VCaP (cell line): Measurements from ENCODE around the gene TRIM41.
"Not testable (repeated sequence)": the region's sequence is repeated elsewhere in the genome, so short reads cannot be mapped to it uniquely, and the experiment has no call there.

Source experiments
- H3K27ac ChIP-seq: fragments of 450-650 bp; 2 replicates; pipeline ENCODE4 v1.5.1; 2017
- TF ChIP-seq, protein P1 (sequence below): fragments of 450-650 bp; conservative IDR thresholded peaks from 2 replicates; pipeline ENCODE4 v1.5.1; 2017; ENCODE audit warnings: mild to moderate bottlenecking, moderate library complexity

The TRIM41 gene

DNA sequence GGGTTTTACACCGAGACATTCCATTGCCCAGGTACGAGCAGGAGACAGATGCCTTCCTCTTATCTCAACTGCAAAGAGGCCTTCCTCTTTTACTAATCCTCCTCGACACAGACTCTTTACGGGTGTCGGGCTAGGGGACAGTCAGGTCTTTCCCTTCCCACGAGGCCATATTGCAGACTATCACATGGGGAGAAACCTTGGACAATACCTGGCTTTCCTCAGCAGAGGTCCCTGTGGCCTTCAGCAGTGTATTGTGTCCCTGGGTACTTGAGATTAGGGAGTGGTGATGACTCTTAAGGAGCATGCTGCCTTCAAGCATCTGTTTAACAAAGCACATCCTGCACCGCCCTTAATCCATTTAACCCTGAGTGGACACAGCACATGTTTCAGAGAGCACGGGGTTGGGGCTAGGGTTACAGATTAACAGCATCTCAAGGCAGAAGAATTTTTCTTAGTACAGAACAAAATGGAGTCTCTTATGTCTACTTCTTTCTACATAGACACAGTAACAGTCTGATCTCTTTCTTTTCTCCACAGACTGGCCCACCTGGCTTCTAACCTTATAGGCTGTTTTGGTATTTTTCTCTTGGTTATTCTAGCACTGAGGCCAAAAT, 44.3 kb downstream of the TRIM41 start:
- H3K27ac ChIP-seq = not testable (repeated sequence)

DNA sequence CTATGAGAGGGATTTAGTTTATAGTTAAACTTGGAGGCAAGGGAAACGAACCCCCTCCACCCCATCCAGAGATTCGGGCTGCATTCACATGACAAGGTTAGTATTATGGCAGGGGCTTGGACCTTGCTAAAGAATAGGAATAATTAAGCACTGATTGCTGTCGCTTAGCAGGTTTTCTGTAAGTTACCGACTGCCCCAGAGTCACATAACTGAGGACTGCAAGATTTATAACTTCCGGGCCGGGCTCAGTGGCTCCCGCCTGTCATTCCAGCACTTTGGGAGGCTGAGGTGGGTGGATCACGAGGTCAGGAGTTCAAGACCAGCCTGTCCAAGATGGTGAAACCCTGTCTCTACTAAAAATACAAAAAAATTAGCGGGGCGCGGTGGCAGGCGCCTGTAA, 44.8 kb downstream of the TRIM41 start:
- H3K27ac ChIP-seq = not testable (repeated sequence)

More for the DNA sequence above, 44.3 kb downstream of the TRIM41 start:
- TF ChIP-seq, protein P1, sequence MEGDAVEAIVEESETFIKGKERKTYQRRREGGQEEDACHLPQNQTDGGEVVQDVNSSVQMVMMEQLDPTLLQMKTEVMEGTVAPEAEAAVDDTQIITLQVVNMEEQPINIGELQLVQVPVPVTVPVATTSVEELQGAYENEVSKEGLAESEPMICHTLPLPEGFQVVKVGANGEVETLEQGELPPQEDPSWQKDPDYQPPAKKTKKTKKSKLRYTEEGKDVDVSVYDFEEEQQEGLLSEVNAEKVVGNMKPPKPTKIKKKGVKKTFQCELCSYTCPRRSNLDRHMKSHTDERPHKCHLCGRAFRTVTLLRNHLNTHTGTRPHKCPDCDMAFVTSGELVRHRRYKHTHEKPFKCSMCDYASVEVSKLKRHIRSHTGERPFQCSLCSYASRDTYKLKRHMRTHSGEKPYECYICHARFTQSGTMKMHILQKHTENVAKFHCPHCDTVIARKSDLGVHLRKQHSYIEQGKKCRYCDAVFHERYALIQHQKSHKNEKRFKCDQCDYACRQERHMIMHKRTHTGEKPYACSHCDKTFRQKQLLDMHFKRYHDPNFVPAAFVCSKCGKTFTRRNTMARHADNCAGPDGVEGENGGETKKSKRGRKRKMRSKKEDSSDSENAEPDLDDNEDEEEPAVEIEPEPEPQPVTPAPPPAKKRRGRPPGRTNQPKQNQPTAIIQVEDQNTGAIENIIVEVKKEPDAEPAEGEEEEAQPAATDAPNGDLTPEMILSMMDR = peak; percentile 3; the same call in 1 of the 2 replicates

DNA sequence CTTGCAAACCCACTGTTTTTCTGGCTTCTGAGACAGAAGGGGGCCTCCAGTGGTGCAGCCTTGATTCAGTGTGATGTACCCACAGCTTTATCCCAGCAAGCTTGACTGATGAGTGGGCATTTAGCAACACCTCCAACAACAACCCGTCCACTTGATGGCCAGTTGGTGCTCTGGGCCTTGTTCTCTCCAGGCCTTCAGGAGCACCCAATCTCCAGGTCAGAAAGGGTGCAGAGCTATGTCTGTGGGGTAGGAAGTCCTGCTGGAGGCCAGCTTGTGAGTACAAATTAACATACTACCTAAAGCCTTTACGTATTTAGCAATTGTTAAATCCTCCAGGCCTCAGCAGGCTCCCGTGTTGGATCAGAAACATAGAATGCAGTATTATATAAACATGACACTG, 48.0 kb downstream of the TRIM41 start:
- H3K27ac ChIP-seq = no peak overlapping the region
- TF ChIP-seq, protein P1 = no peak

DNA sequence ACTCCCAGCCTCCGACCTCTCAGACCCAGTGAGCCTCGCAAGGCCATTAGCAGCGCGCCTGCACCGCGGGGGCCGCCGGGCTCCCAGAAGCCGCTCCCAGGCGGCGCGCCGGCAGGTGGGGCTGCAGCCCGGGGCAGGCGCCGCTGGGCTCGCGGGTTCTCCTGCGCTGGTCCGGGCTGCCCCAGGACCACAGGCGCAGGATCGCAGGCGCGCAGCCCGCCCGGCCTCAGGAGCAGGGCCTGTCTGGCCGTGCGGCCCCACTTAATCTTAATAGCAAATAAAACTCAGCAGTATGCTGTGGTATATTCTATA, 50.3 kb downstream of the TRIM41 start:
- H3K27ac ChIP-seq = not testable (repeated sequence)

DNA sequence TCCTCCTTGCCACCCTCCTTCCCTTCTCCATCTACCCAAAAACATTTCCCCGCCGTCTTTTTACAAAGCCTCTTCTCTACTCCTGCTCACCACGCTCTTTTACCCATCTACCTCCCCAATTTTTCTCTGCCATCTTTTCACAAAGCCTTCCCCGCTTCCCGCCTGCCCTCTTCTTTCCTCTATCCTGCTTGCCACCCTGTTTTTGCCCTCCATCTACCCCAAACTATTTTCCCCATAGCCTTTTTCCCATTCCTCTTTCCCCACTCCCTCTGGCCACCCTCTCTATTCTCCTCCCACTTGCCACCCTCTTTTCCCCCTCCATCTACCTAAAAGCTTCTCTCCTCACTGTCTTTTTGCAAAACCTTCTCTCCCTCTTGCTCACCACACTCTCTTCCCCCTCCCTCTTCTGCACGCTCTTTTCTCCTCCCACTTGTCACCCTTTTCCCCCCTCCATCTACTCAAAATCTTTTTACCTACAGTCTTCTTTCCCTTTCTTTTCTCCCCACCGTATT, 57.2 kb downstream of the TRIM41 start:
- TF ChIP-seq, protein P1 = no peak
- no peak overlapping the region for H3K27ac ChIP-seq

DNA sequence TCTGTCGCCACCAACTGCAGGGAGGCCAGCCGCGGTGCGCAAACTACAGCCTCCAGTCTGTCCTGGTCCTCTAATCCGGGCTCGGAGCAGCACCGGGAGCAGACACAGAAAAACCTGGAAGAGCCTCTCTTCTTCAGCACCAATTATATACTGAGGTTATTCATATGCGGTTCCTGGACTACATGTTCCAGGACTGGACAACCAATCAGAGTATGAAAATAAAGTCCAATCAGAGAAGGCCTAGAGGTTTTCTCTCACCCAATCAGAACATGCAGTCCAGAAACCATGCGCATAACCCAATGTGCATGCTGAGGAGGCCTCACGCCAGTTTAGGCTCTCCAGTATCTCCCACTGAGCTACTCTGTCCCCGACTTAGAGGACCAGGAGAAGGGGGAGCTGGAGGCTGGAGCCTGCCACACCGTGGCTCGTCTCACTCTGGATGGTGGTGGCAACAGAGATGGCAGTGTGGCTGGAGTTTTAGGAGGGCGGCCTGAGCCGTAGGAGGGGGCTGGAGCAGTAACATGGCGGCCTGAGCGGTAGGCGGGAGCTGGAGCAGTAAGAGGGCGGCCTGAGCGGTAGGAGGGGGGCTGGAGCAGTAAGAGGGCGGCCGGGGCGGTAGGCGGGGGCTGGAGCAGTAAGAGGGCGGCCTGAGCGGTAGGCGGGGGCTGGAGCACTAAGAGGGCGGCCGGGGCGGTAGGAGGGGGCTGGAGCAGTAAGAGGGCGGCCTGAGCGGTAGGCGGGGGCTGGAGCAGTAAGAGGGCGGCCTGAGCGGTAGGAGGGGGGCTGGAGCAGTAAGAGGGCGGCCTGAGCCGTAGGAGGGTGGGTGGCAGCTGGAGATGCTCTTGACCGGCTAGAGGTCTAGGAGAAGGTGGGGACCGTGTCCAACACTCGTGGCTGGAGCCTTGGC, 58.2 kb downstream of the TRIM41 start:
- no peak overlapping the region for H3K27ac ChIP-seq
- TF ChIP-seq, protein P1 = no peak

DNA sequence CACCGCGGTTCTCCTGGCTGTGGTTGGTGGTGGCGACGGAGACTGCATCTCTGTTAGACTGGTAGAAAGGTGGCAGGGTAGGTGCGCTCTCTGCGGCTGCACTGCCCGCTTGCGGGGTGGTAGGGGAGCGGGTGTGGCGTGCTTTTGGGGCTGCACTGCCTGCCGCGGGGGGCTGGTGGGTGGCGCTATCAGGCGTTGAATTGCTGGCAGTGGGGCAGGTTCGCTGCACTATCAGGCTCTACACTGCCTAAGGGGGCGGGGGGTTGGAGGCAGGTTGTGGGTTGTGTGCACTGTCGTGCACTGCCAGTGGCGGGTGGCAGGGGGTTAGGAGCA, 58.9 kb downstream of the TRIM41 start:
- H3K27ac ChIP-seq = no peak overlapping the region

DNA sequence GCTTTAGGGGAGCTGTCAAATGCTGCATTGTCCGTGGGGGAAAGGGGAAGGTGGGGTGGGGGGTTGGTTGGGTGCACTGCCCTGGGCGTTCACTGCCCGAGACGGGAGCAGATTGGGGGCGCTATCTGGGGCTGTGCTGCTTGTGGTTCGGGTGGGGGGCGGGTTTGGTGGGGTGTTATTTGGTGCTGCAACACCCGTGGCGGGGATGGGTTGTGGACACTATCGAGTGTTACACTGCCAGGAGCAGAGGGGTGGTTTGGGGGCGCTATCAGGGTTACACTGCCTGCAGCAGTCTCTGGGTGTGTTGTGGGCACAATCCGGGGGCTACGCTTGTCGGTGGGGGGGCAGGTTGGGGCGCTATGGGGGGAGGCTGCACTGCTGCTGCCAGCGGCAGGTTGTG, 59.3 kb downstream of the TRIM41 start:
- H3K27ac ChIP-seq = not testable (repeated sequence)

More for the DNA sequence above, 58.9 kb downstream of the TRIM41 start:
- TF ChIP-seq, protein P1 = no peak

DNA sequence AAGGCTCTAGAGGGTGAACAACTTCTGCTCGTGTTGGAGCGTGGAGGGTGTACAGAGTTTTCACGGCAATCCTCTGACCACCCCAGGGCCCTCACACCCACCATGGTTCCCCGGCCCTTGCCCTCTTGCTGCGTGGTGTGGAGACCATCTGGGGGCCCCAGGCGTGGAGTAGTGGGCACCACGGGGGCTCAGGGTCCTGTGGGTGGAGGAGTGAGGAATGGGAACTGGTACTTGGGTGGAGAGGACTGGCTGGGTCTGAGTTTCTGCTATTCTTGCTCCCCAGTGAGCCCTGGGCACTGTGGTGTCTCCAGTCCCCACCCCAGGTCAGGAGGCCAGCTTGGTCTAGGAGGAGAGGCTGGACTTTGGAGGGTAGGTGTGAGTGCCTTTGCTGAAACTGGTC, 59.8 kb downstream of the TRIM41 start:
- TF ChIP-seq, protein P1 = no peak
- H3K27ac ChIP-seq = no peak overlapping the region
